ENCODE measurements around the gene CNIH4. TPM values are rescaled to one million over a fixed set of nuclear protein-coding genes. Genes with fewer than 3 reads are reported as not detected.

Gene CNIH4
- total RNA-seq = 40.2 and 41.0 TPM in 2 replicates

DNA sequence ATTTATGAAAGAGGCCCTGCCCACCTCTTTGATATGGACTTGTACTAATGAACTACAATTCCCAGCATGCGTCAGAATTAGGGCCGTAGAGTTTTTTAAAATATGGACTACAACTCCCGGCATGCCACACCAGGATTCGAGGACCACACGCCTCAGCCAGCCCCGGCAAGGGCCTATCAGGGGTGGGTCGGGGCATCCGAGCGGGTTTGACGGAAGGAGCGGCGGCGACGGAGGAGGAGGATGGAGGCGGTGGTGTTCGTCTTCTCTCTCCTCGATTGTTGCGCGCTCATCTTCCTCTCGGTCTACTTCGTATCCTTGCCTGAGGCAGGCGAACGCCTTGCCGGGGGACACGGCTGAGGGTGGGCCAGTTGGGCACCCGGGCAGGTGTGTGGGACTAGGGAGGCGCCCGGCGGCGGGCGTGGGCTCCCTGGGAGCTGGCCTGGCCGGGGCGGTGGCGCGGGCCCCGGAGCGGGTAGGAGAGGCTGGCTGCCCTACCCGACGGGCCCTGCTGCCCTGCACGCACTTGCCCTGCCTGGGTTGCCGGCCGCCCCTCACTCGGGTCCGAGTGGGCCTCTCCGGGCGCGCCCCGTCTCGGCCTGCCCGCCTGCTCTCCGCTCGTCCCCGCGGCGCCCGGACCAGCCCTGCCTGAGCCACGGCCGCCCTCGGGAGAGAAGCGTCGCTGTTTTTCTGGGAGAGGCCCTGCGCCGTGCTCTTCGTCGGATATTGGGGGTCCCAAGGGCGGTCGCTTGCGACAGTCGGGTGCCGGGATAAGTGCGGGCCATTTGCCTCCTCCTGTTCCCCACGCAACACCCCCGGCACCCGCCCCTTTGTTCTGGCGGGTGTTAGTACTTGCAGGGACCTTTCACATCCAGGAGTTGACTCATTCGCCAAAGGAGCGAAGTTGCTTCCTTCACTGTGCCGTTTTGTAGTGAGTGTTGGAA lies at the start of gene CNIH4:
Gene CNIH4 (plus strand): TSS at position 195 of the 941 bp plus-strand sequence. CDS start 46 bp downstream, at position 241.

DNA sequence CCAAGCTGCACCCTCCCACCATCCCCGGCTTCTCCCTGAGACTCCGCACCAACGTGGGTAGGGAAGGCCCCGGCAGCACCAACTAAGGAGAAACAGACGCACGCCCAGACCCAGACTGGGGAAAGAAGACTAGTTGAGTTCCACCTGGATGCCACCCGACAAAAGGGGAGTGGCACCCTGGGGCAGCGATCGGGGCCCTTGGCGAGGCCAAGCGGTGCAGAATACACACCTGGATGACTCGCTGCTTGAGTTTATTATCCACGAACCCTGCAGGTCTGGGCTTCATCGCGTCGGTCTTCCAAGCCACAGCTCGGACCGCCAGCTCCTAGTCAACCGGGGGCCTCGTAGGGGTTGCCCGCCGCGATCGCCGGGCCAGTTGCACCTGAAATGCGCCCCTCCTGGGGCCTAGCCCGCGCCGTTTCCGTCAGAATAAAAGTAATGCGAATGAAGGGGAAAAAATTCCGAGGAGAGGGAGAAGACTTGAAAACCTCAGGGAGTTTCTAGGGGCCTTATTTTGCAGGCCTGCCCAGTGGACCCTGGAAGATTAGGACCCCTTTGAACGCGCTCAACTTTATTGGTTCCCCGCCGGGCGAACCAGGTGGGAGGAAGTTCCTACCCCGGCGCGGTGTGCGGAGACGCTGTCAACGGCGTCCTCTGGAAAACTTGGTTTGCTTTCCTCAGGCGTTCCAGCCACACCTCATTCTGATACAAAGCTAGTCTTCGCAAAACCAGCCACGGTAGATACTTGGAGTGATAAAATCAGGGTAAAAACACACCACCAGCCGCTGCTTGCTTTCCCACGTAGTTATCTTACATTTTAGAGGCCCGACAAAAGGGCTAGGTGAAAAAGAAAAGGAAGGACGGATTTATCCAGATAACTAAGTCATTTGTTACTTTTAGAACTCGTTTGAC lies 26.6 kb upstream of the CNIH4 start, which contains the start of gene NVL:
Gene NVL (minus strand): TSS at position 331 of the 912 bp plus-strand sequence. CDS start 45 bp downstream, at position 286.

Small RNA genes lying within 50 kb of the gene (small RNA-seq; reads per million reads assigned to genes)
- gene MIR4742 = 10.4 reads per million, percentile 91 among the genes with 10 or more reads in this experiment

Other genes starting within 250 kb of the CNIH4 start
- 31.7 and 38.5 TPM in 2 replicates for gene FBXO28, start 242.8 kb upstream of the CNIH4 start, total RNA-seq
- gene DEGS1, start 173.6 kb upstream of the CNIH4 start, total RNA-seq = 104 and 112 TPM in 2 replicates
- gene NVL, start 26.7 kb upstream of the CNIH4 start, total RNA-seq = 14.8 and 21.1 TPM in 2 replicates
- gene WDR26, start 77.9 kb downstream of the CNIH4 start, total RNA-seq = 65.8 and 71.6 TPM in 2 replicates